Stimulated activated CD8-positive, alpha-beta memory T cell treated with anti-CD3 and anti-CD28 coated beads, Interleukin-4, amount 100 ng/mL, for 24 hours (primary cell): ENCODE data around the gene DPP10.

Experiments used
- DNase-seq: peaks from one replicate; pipeline ENCODE4 v3.0.0-alpha.2; 2020; ENCODE audit warnings: low read depth

The DPP10 gene

GRCh38 chr2:115738111-115738510 is 1295.7 kb downstream of the DPP10 start:
- DNase-seq = no peak

GRCh38 chr2:115739574-115739973 is 1297.1 kb downstream of the DPP10 start:
- DNase-seq = no peak

- no peak for DNase-seq
Measured at GRCh38 chr2:115746151-115746550, 1303.7 kb downstream of the DPP10 start.

GRCh38 chr2:115757286-115757685 is 1314.8 kb downstream of the DPP10 start:
- no peak for DNase-seq

- no peak for DNase-seq
Measured at GRCh38 chr2:115763601-115764000, 1321.2 kb downstream of the DPP10 start.

- no peak for DNase-seq
Measured at GRCh38 chr2:115771516-115771915, 1329.1 kb downstream of the DPP10 start.

GRCh38 chr2:115774361-115774760 is 1331.9 kb downstream of the DPP10 start:
- no peak for DNase-seq

GRCh38 chr2:115779085-115779632 is 1336.7 kb downstream of the DPP10 start:
- no peak for DNase-seq

GRCh38 chr2:115782286-115782685 is 1339.8 kb downstream of the DPP10 start:
- DNase-seq = no peak

- DNase-seq = no peak
Measured at GRCh38 chr2:115796078-115796477, 1353.6 kb downstream of the DPP10 start.

GRCh38 chr2:115807276-115807675 is 1364.8 kb downstream of the DPP10 start:
- no peak for DNase-seq

- no peak for DNase-seq
Measured at GRCh38 chr2:115825912-115826311, 1383.5 kb downstream of the DPP10 start.

GRCh38 chr2:115833196-115833595 is 1390.8 kb downstream of the DPP10 start:
- no peak for DNase-seq

- DNase-seq = no peak
Measured at GRCh38 chr2:115838539-115838938, 1396.1 kb downstream of the DPP10 start.

GRCh38 chr2:115842306-115842705 is 1399.9 kb downstream of the DPP10 start:
- no peak for DNase-seq

GRCh38 chr2:115848192-115848591 is 1405.8 kb downstream of the DPP10 start:
- DNase-seq = no peak

- DNase-seq = no peak
Measured at GRCh38 chr2:115867024-115867423, 1424.6 kb downstream of the DPP10 start.

GRCh38 chr2:115874427-115874826 is 1432.0 kb downstream of the DPP10 start:
- no peak for DNase-seq

GRCh38 chr2:115880558-115880957 is 1438.1 kb downstream of the DPP10 start:
- DNase-seq = no peak

- DNase-seq = no peak
Measured at GRCh38 chr2:115887209-115887776, 1444.9 kb downstream of the DPP10 start.
